Keratinocyte (primary cell): ENCODE results near the gene SLC25A21. TPM values are rescaled to one million over a fixed set of nuclear protein-coding genes. Genes with fewer than 3 reads are reported as not detected.
"Not testable (repeated sequence)": the region's sequence is repeated elsewhere in the genome, so short reads cannot be mapped to it uniquely, and the experiment has no call there.

Source experiments
- DNase-seq: peaks from one replicate; pipeline ENCODE4 v3.0.0-alpha.2; 2011; ENCODE audit warnings: low read depth, missing footprints, low spot score
- FAIRE-seq: peaks from 2 replicates; lab custom pipeline; 2011; peaks lifted over from hg19 to GRCh38; lab: Jason Lieb, UNC
- H2AFZ ChIP-seq: 2 replicates; pipeline ENCODE4 v1.6.0; 2012; ENCODE audit warnings: low read length, control low read depth, inconsistent platforms; ENCODE audit not compliant: control insufficient read depth
- H3K27ac ChIP-seq: 2 replicates; pipeline ENCODE4 v1.5.1; 2011; ENCODE audit warnings: low read length; ENCODE audit not compliant: control insufficient read depth, insufficient read depth
- H3K27me3 ChIP-seq: 3 replicates; pipeline ENCODE4 v1.6.0; 2011; ENCODE audit warnings: low read length; ENCODE audit not compliant: control insufficient read depth, insufficient read depth; ENCODE audit errors: extremely low read depth
- H3K36me3 ChIP-seq, 2 experiments: 2 replicates in 1 of 2; 3 replicates in 1 of 2; pipeline ENCODE4 v1.5.1; 2011; ENCODE audit warnings: low read length in 2 of 2, mild to moderate bottlenecking in 1 of 2; ENCODE audit not compliant: control insufficient read depth in 2 of 2, insufficient read depth in 2 of 2; ENCODE audit errors: extremely low read depth in 1 of 2
- H3K4me1 ChIP-seq: 3 replicates; pipeline ENCODE4 v1.5.1; 2011; ENCODE audit warnings: low read length; ENCODE audit not compliant: control insufficient read depth, insufficient read depth; ENCODE audit errors: extremely low read depth
- H3K4me2 ChIP-seq: 3 replicates; pipeline ENCODE4 v1.6.0; 2011; ENCODE audit warnings: low read depth, low read length; ENCODE audit not compliant: control insufficient read depth, insufficient read depth; ENCODE audit errors: extremely low read depth
- H3K4me3 ChIP-seq, 3 experiments: fragments of 200-600 bp in 1 of 3; sonication (generic) in 1 of 3; 2 replicates in 2 of 3; 3 replicates in 1 of 3; pipeline ENCODE4 v1.5.1; 2011 to 2016; ENCODE audit warnings: low read length in 3 of 3, mild to moderate bottlenecking in 3 of 3, control low read depth in 2 of 3, inconsistent platforms in 1 of 3, low read depth in 1 of 3, mixed read lengths in 1 of 3, mixed run types in 1 of 3, moderate library complexity in 1 of 3; ENCODE audit not compliant: control insufficient read depth in 2 of 3, insufficient read depth in 2 of 3; ENCODE audit errors: extremely low read depth in 1 of 3
- H3K79me2 ChIP-seq: 2 replicates; pipeline ENCODE4 v1.6.0; 2012; ENCODE audit warnings: low read length; ENCODE audit not compliant: control insufficient read depth, insufficient read depth
- H3K9ac ChIP-seq: 3 replicates; pipeline ENCODE4 v1.6.0; 2011; ENCODE audit warnings: low read length; ENCODE audit not compliant: control insufficient read depth, insufficient read depth; ENCODE audit errors: extremely low read depth
- H3K9me1 ChIP-seq: 3 replicates; pipeline ENCODE4 v1.6.0; 2011; ENCODE audit warnings: low read length; ENCODE audit not compliant: control insufficient read depth, insufficient read depth; ENCODE audit errors: extremely low read depth
- H3K9me3 ChIP-seq: 2 replicates; pipeline ENCODE4 v1.5.1; 2012; ENCODE audit warnings: low read depth, low read length; ENCODE audit not compliant: control insufficient read depth
- H4K20me1 ChIP-seq: 3 replicates; pipeline ENCODE4 v1.6.0; 2011; ENCODE audit warnings: low read length; ENCODE audit not compliant: control insufficient read depth, insufficient read depth; ENCODE audit errors: extremely low read depth
- EZH2 ChIP-seq: IDR thresholded peaks from one replicate; pipeline ENCODE4 v1.6.1; 2012; ENCODE audit warnings: inconsistent platforms, mild to moderate bottlenecking, low read length, moderate library complexity
- dilution Hi-C: fragments of 300-500 bp; cut with MboI; formaldehyde crosslinking; loops from one replicate; pipeline ENCODE4 v1.7.0; 2020; ENCODE audit warnings: low sequenced_read_pairs; ENCODE audit not compliant: extremely low pct_ligation_motif_present
- polyA plus RNA-seq, 5 experiments: library from polyadenylated mRNA; depleted of rRNA in 3 of 5; stranded (reverse) in 3 of 5; stranded (forward) in 1 of 5; unstranded in 1 of 5; fragments of >200 nt; gene quantifications; 1 replicate in 1 of 5; 2 replicates in 3 of 5; 3 replicates in 1 of 5; pipeline versions ENCODE4 v1.2.1 to v1.2.3, GENCODE V29; 2011 to 2012; ENCODE audit warnings: missing spikeins in 2 of 5, low read depth in 1 of 5, low replicate concordance in 1 of 5
- TF ChIP-seq, protein P1 (sequence below), 3 experiments: IDR thresholded peaks in 1 of 3; conservative IDR thresholded peaks in 1 of 3; optimal IDR thresholded peaks in 1 of 3; 2 replicates in 2 of 3; 3 replicates in 1 of 3; pipeline versions ENCODE3 to v1.5.1; 2011; ENCODE audit warnings: low read length in 3 of 3, mild to moderate bottlenecking in 3 of 3, moderate library complexity in 2 of 3, control low read depth in 1 of 3, inconsistent platforms in 1 of 3; ENCODE audit not compliant: insufficient read depth in 2 of 3; ENCODE audit errors: extremely low read depth in 1 of 3

The SLC25A21 gene
- polyA plus RNA-seq, 1 donor (not counting 4 experiments of a cell fraction or from before 2014, with no cell fraction given): 0.66 TPM

DNA sequence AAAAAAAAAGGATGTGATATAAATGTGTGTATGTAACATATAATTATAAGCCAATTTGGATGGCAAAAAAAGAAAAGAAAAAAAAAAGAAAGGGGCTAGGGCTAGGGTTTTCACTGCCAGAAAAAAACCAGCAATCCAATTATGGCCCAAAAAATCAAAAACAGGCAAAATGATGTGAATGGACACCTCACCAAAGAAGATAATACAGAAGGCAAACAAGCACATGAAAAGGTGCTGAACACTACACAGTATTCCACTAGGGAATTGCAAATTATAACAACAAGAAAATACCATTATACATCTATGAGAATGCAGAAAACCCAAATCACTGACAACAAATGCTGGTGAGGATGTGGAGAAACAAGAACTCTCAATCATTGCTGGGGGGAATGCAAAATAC lies 13.3 kb upstream of the SLC25A21 start:
- dilution Hi-C loops: no loop called here
- TF ChIP-seq, protein P1, sequence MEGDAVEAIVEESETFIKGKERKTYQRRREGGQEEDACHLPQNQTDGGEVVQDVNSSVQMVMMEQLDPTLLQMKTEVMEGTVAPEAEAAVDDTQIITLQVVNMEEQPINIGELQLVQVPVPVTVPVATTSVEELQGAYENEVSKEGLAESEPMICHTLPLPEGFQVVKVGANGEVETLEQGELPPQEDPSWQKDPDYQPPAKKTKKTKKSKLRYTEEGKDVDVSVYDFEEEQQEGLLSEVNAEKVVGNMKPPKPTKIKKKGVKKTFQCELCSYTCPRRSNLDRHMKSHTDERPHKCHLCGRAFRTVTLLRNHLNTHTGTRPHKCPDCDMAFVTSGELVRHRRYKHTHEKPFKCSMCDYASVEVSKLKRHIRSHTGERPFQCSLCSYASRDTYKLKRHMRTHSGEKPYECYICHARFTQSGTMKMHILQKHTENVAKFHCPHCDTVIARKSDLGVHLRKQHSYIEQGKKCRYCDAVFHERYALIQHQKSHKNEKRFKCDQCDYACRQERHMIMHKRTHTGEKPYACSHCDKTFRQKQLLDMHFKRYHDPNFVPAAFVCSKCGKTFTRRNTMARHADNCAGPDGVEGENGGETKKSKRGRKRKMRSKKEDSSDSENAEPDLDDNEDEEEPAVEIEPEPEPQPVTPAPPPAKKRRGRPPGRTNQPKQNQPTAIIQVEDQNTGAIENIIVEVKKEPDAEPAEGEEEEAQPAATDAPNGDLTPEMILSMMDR (optimal IDR thresholded peaks at IDR 0.05 in 1 of 3, IDR thresholded peaks at IDR 0.05 in 1 of 3, conservative IDR thresholded peaks at IDR 0.05 in 1 of 3; ENCODE audit: extremely low read depth in 1 of 3, insufficient read depth in 2 of 3, low read length in 3 of 3): no peak
- no peak for TF ChIP-seq EZH2
- FAIRE-seq (no peak), DNase-seq (no peak)
- H2AFZ ChIP-seq: no peak overlapping the region
- H3K27ac ChIP-seq: no peak overlapping the region
- no peak overlapping the region for H3K9ac ChIP-seq
- H3K79me2 ChIP-seq: no peaks in the 10 kb centered on the region
- no peaks in the 10 kb centered on the region for H4K20me1 ChIP-seq
- no peaks in the 10 kb centered on the region for H3K27me3 ChIP-seq
- no peaks in the 10 kb centered on the region for H3K9me1 ChIP-seq
- H3K36me3 ChIP-seq: no peaks in the 10 kb centered on the region
- H3K4me2 ChIP-seq: no peak overlapping the region
- H3K4me1 ChIP-seq: no peaks in the 10 kb centered on the region
- no peak overlapping the region for H3K4me3 ChIP-seq
- no peaks in the 10 kb centered on the region for H3K9me3 ChIP-seq

DNA sequence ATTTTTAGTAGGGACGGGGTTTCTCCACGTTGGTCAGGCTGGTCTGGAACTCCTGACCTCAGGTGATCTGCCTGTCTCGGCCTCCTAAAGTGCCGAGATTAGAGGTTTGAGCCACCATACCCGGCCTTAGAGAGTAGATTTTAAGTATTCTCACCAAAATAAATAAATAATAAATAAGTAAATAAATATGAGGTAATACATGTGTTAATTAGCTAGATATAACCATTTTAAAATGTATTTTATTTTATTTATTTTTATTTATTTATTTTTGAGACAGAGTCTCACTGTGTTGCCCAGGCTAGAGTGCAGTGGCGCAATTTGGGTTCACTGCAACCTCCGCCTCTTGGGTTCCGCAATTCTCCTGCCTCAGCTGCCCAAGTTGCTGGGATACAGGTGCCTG lies 12.1 kb upstream of the SLC25A21 start:
- H3K79me2 ChIP-seq, H4K20me1 ChIP-seq, H3K9ac ChIP-seq, H3K9me3 ChIP-seq, H3K4me1 ChIP-seq, DNase-seq, H3K36me3 ChIP-seq, H2AFZ ChIP-seq, dilution Hi-C loops, H3K4me3 ChIP-seq, H3K9me1 ChIP-seq, FAIRE-seq, H3K4me2 ChIP-seq, H3K27me3 ChIP-seq, H3K27ac ChIP-seq: not testable (repeated sequence)

DNA sequence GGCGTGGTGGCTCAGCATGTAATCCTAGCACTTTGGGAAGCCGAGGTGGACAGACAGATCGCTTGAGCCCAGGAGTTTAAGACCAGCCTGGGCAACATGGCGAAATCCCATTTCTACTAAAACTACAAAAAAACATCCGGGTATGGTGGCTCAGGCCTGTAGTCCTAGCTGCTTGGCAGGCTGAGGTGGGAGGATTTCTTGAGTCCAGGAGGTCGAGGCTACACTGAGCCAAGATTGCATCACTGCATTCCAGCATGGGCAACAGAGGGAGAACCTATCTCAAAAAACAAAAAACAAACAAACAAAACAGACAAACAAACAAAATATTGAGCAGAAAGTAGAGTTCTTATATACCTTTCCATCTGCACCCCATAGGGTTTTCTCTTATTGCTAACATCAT lies 9.0 kb upstream of the SLC25A21 start:
- Histone ChIP-seq H3K36me3 (no peaks in the 10 kb centered on the region), H3K9me3 (no peaks in the 10 kb centered on the region), H3K4me2 (no peak overlapping the region), H2AFZ (no peak overlapping the region), H3K27me3 (no peaks in the 10 kb centered on the region), H3K79me2 (no peaks in the 10 kb centered on the region), H3K4me1 (no peaks in the 10 kb centered on the region), H3K9ac (no peak overlapping the region), H3K9me1 (no peaks in the 10 kb centered on the region), H3K27ac (no peak overlapping the region), H3K4me3 (no peak overlapping the region), H4K20me1 (no peaks in the 10 kb centered on the region)
- dilution Hi-C loops: no loop called here
- TF ChIP-seq, protein P1 (optimal IDR thresholded peaks at IDR 0.05 in 1 of 3, IDR thresholded peaks at IDR 0.05 in 1 of 3, conservative IDR thresholded peaks at IDR 0.05 in 1 of 3; ENCODE audit: extremely low read depth in 1 of 3, insufficient read depth in 2 of 3, low read length in 3 of 3): no peak
- FAIRE-seq (no peak), DNase-seq (no peak)

DNA sequence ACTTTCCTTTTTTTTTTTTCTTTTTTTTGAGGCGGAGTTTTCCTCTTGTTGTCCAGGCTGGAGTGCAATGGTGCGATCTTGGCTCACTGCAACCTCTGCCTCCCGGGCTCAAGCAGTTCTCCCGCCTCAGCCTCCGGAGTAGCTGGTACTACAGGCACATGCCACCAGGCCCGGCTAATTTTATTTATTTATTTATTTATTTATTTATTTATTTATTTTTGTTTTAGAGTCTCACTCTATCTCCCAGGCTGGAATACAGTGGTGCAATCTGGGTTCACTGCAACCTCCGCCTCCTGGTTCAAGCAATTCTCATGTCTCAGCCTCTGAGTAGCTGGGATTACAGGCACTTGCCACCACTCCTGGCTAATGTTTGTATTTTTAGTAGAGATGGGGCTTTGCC lies 8.5 kb upstream of the SLC25A21 start:
- H3K79me2 ChIP-seq, H2AFZ ChIP-seq, H3K4me1 ChIP-seq, H3K9me3 ChIP-seq, FAIRE-seq, H3K4me2 ChIP-seq, dilution Hi-C loops, H3K4me3 ChIP-seq, H3K36me3 ChIP-seq, H3K9me1 ChIP-seq, H3K9ac ChIP-seq, H3K27me3 ChIP-seq, H4K20me1 ChIP-seq, H3K27ac ChIP-seq, DNase-seq: not testable (repeated sequence)
